SK-N-MC (cell line): ENCODE results near the gene ZNF618.

Experiments used
- DNase-seq: peaks from one replicate; pipeline ENCODE4 v3.0.0-alpha.2; 2011; ENCODE audit warnings: low read depth, low spot score
- H3K27ac ChIP-seq: fragments of 200-600 bp; sonication (generic); 2 replicates; pipeline ENCODE4 v1.5.1; 2016; ENCODE audit warnings: mixed run types
- H3K36me3 ChIP-seq: fragments of 200-600 bp; sonication (generic); 2 replicates; pipeline ENCODE4 v1.6.1; 2017; ENCODE audit warnings: antibody characterized with exemption, low read length, mixed read lengths; ENCODE audit not compliant: insufficient read depth
- H3K4me3 ChIP-seq: fragments of 200-600 bp; sonication (generic); 2 replicates; pipeline ENCODE4 v1.5.1; 2016
- H3K9ac ChIP-seq: fragments of 200-600 bp; sonication (generic); 2 replicates; pipeline ENCODE4 v1.8.0; 2017; ENCODE audit warnings: mixed run types, mixed read lengths; ENCODE audit not compliant: insufficient read length
- H3K9me3 ChIP-seq: fragments of 200-600 bp; sonication (generic); 2 replicates; pipeline ENCODE4 v1.6.1; 2017; ENCODE audit warnings: low read depth, mild to moderate bottlenecking, antibody characterized with exemption, low read length, moderate library complexity, mixed read lengths
- EZH2 ChIP-seq: fragments of 200-600 bp; sonication (generic); IDR thresholded peaks from one replicate; pipeline ENCODE4 v1.6.1; 2017; ENCODE audit warnings: antibody characterized with exemption
- FOXP2 ChIP-seq: optimal IDR thresholded peaks from 2 replicates; pipeline ENCODE3; 2011; ENCODE audit warnings: mild to moderate bottlenecking, moderate library complexity; ENCODE audit not compliant: insufficient read depth; ENCODE audit errors: extremely low read length, control extremely low read depth
- POLR2AphosphoS5 ChIP-seq: IDR thresholded peaks from 2 replicates; pipeline ENCODE4 v1.6.1; 2012; ENCODE audit warnings: mild to moderate bottlenecking, low read depth, low read length, borderline replicate concordance

The ZNF618 gene

GRCh38 chr9:114011313-114011712, 135.2 kb downstream of the ZNF618 start:
- no peak for DNase-seq
- H3K4me3 ChIP-seq, result no peak overlapping the region
- TF ChIP-seq EZH2 (no peak), FOXP2 (no peak)
- no peaks in the 10 kb centered on the region for H3K9me3 ChIP-seq
- no peak overlapping the region for H3K9ac ChIP-seq
- H3K27ac ChIP-seq, result no peak overlapping the region
- H3K36me3 ChIP-seq, result peaks cover 10% of the 10 kb centered on the region

DNA sequence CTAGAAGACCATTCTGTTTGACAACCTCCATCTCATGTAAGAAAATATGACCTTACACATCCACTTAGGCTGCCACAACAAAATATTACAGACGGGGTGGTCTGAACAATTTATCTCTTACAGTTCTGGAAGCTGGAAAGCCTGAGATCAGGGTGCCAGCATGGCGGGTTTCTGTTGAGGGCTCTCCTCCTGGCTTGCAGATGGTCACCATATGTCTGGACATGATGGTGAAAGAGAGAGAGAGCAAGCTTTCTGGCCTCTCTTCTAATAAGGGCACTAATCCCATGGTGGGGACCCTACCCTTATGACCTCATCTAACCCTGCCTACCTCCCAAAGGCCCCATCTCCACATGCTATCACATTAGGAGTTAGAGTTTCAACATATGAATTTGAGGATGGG, 136.0 kb downstream of the ZNF618 start:
- no peak for DNase-seq
- Histone ChIP-seq H3K9ac (no peak overlapping the region), H3K27ac (no peak overlapping the region), H3K4me3 (no peak overlapping the region), H3K36me3 (peaks cover 10% of the 10 kb centered on the region), H3K9me3 (no peaks in the 10 kb centered on the region)
- TF ChIP-seq FOXP2 (no peak), EZH2 (no peak), POLR2AphosphoS5 (no peak)

DNA sequence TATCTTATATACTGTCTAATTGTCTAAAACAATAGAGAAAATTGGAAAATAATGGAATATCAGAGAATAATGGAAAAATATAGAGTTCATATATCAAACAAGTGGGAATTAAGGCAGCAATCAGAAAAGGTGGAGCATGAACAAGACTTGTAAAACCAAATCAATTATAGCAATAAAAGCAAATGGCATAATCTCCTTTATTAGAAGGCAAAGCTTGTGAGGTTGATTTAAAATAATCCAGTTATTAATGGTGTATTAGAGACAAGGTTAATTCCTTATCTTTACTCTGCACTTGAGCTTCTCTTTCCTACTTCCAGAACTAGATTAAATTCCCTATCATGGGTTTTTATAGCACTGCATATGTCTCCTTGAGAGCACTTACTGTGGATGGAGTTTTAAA, 137.9 kb downstream of the ZNF618 start:
- no peak overlapping the region for H3K27ac ChIP-seq
- DNase-seq, result no peak
- TF ChIP-seq FOXP2 (no peak), POLR2AphosphoS5 (no peak), EZH2 (no peak)
- no peaks in the 10 kb centered on the region for H3K9me3 ChIP-seq
- no peak overlapping the region for H3K9ac ChIP-seq
- peaks cover 10% of the 10 kb centered on the region for H3K36me3 ChIP-seq
- H3K4me3 ChIP-seq, result no peak overlapping the region

- Histone ChIP-seq H3K36me3 (peaks cover 13% of the 10 kb centered on the region), H3K9me3 (no peaks in the 10 kb centered on the region), H3K9ac (no peak overlapping the region), H3K27ac (no peak overlapping the region), H3K4me3 (no peak overlapping the region)
- TF ChIP-seq EZH2 (no peak), FOXP2 (no peak), POLR2AphosphoS5 (no peak)
- no peak for DNase-seq
Measured at GRCh38 chr9:114015607-114016006, 139.5 kb downstream of the ZNF618 start.

- TF ChIP-seq POLR2AphosphoS5 (no peak), FOXP2 (no peak), EZH2 (no peak)
- Histone ChIP-seq H3K4me3 (no peak overlapping the region), H3K27ac (no peak overlapping the region), H3K36me3 (peaks cover 13% of the 10 kb centered on the region), H3K9me3 (no peaks in the 10 kb centered on the region), H3K9ac (no peak overlapping the region)
- DNase-seq, result no peak
Measured at GRCh38 chr9:114016101-114016500, 140.0 kb downstream of the ZNF618 start.

DNA sequence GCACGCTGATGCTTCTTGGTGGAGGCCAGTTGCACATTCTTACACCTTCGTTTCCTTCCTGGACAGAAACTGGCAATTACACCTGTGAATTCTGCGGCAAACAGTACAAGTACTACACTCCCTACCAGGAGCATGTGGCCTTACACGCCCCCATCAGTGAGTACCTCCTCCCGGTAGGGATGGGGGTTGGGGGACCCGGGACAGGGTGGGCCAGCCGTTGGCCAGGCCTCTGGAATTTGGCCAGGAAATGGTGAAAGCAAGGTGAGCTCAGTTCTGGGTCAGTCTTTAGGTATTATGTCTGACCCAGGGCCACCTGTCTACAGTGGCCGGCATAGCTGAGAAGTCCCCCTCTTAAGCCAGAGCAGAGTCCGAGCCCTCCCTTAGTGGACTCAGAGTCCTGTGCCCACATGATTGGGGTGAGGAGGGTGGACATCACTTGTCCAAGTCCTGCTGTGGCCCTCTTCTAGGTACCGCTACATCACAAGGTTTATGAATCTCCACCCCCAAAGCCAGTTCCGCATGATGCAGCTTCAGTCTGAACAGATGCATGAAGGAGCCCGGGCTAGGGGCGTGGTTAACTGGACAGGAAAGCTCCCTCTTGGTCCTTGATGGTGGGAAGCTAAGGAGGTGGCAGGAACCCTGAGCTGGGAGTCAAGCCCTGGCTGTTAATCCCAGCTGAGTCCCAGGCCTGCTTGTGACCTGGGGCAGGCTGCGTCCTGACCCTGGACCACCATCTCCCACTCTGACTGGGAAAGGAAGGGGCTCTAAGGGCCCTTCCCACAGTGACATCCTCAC, 140.7 kb downstream of the ZNF618 start:
- Histone ChIP-seq H3K9me3 (no peaks in the 10 kb centered on the region; the same call in 1 of the 2 replicates), H3K9ac (no peak overlapping the region), H3K27ac (no peak overlapping the region), H3K4me3 (no peak overlapping the region), H3K36me3 (peaks cover 14% of the 10 kb centered on the region)
- TF ChIP-seq POLR2AphosphoS5 (no peak), FOXP2 (no peak), EZH2 (no peak)
- DNase-seq, result no peak

GRCh38 chr9:114017741-114018715, 141.9 kb downstream of the ZNF618 start:
- Histone ChIP-seq H3K27ac (no peak overlapping the region), H3K9ac (no peak overlapping the region), H3K4me3 (no peak overlapping the region), H3K9me3 (peaks cover 3% of the 10 kb centered on the region; the same call in 1 of the 2 replicates), H3K36me3 (peaks cover 19% of the 10 kb centered on the region; the same call in 1 of the 2 replicates)
- no peak for TF ChIP-seq POLR2AphosphoS5
- TF ChIP-seq EZH2, result no peak
- TF ChIP-seq FOXP2, result no peak
- no peak for DNase-seq

- H3K27ac ChIP-seq, result no peak overlapping the region
- no peak overlapping the region for H3K4me3 ChIP-seq
- peaks cover 7% of the 10 kb centered on the region; the same call in 1 of the 2 replicates for H3K9me3 ChIP-seq
- no peak for DNase-seq
- H3K36me3 ChIP-seq, result peaks cover 26% of the 10 kb centered on the region; the same call in 1 of the 2 replicates
- no peak for TF ChIP-seq FOXP2
- no peak for TF ChIP-seq POLR2AphosphoS5
- TF ChIP-seq EZH2, result no peak
- no peak overlapping the region for H3K9ac ChIP-seq
Measured at GRCh38 chr9:114021578-114021977, 145.5 kb downstream of the ZNF618 start.
